HG03135 (cell line): ENCODE results near the gene PCP4.

Source experiments
- ATAC-seq: cut with Tn5 transposase; IDR thresholded peaks from one replicate; pipeline ENCODE4 v1.9.1; 2021; ENCODE audit warnings: mild to moderate bottlenecking, moderate library complexity; ENCODE audit not compliant: unreplicated experiment

Gene PCP4

DNA sequence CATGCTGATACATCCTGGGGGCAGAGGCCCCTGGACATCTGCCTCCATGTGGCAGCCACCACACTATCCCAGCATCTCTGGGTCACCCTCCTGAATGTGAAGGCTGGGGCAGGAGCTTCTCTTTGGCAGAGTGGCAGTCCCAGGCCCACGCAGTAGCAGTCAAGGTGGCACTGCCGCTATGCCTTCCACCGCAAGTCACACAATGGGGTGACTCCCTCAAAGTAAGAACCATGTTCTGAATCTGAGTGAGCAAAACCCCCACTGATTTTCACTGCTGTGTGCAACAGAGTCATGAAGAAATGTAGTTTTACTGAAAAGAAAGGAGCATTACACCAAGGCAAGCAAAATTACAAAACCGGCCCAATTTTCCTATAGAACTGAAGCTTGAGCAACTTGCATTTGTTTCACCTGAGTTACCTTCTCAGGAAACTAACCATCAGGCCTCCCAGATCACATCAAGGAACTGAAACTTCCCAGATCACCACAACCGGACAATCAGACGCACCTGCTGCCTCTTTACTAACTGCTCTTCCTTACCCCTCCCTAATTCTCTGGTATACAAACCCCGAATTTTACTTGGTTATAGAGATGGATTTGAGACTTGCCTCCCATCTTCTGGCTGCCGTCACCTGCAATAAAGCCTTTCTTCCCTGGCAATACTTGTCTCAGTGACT is 102.6 kb downstream of the PCP4 start:
- no peak for ATAC-seq

DNA sequence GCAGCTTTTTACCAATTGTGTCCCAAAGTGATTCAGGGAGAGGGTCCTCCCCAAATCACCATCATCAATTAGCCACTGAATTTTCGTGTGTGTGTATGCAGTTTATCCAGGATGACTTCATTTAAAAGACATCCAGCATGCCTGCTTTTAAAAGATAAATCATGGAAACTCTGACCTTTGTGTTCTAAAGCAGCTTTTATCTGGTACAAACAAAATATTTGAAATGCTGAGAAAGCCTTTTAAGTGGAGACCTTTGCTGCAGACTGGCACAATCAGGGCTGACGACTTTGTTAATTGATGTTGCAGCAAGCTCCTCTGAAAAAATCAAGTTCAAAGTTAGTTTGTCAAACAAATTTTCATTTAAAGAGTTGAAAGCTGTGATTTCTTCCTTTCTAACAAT is 104.7 kb downstream of the PCP4 start:
- ATAC-seq: no peak

DNA sequence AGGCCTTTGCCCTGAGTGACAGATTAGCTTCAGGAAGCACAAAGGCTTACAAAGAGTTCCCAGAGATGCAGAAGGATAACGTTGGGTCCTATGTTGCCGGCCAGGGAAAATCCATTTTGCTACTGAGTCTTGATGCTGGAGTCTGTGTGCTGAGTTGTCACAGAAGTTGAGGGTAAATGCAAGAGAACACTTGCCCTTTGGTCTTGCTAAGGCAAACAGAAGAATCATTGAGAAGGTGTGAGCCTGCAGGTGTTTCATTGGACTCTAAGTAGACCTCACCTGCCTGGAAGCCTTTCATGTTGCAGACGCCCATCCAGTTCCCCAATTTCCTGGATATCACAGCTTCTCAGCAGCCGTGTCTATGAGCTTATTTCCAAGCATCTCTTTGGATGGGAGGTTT is 105.2 kb downstream of the PCP4 start:
- ATAC-seq: no peak

DNA sequence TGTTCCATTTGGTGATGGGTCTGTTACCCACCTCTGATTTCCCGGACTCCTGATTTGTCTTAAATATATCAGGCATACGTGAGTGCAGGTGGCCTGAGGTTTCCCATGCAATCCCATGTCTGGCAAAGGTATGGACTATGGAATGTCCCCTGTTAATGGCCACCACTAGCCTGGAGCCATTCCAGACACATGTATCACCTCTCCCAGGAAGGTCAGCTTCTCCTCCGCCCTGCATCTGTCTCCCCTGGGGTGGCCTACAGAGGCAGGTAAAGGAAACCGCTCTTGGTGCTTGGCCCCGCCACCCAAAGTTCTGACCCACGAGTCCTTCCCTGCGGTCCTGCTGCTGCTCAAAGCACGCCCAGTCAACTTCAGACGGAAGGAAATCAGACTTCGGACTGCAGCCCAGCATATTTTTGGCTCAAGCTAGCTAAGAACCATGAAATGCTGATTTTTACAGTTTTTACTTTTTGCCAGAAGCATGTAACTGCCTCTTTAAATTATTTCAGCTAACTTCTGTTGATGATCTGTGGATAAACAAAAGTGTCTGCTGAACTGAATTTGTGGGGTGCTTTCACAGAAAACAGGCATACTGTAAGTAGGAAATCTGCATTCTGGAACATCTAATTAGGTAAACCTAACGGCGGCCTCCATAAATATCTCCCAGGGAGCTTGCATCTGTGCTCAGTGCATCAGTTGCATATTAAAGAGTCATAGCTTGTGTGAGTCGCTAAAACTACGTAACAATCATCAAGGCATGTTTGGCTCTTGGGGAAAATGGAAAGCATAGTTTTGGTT is 105.9 kb downstream of the PCP4 start:
- ATAC-seq: no peak

DNA sequence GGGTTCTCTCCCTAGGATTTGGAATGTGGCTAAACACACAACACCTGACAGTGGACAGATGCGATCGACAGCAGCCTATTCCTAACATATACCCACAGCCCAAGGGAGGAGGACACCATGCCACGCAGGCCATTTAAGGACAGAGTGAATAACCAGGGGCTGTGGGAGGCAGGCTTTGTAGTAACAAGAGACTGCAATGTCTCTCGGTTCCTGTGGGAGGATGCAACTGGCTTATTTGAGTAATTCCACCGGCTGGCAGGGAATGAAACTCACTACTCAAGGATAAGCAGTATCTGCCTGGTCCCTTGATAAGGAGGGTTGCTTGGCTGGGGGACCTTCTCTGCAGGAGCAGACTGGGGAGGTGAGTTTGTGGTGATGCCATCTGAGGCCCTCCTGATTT is 109.6 kb downstream of the PCP4 start:
- no peak for ATAC-seq
